H1 (cell line): ENCODE measurements around the gene INPP5A. TPM values are rescaled to one million over a fixed set of nuclear protein-coding genes. Genes with fewer than 3 reads are reported as not detected.

Experiments used
- CTCF ChIA-PET: fragments of 300-600 bp; sonication (Branson Sonifier 250); formaldehyde crosslinking; loops from one replicate; lab custom pipeline; 2021; ENCODE audit not compliant: partially characterized antibody; lab: Charles Lee
- POLR2A ChIA-PET: fragments of 300-600 bp; sonication (Branson Sonifier 250); formaldehyde crosslinking; loops from one replicate; lab custom pipeline; 2021; ENCODE audit warnings: inconsistent platforms; ENCODE audit not compliant: partially characterized antibody; lab: Charles Lee
- DNase-seq, 2 experiments: peaks; one replicate each; pipeline versions ENCODE4 v3.0.0 to v3.0.0-alpha.2; 2010 to 2022; ENCODE audit warnings: low spot score in 2 of 2, low read depth in 1 of 2, mixed read lengths in 1 of 2
- FAIRE-seq: peaks from 2 replicates; lab custom pipeline; 2011; peaks lifted over from hg19 to GRCh38; lab: Jason Lieb, UNC
- H2AFZ ChIP-seq: 2 replicates; pipeline ENCODE4 v1.8.1; 2012; ENCODE audit warnings: low read length, inconsistent platforms
- H2AK5ac ChIP-seq: 2 replicates; pipeline ENCODE4 v1.6.1; 2013; ENCODE audit warnings: low read depth, low read length
- H2BK120ac ChIP-seq: replicated peaks from 2 replicates; pipeline ENCODE3; 2013; ENCODE audit warnings: low read depth, low read length, inconsistent platforms
- H2BK12ac ChIP-seq: 2 replicates; pipeline ENCODE4 v1.6.1; 2013; ENCODE audit warnings: low read depth, low read length
- H2BK15ac ChIP-seq: 2 replicates; pipeline ENCODE4 v1.6.1; 2013; ENCODE audit warnings: low read length
- H2BK20ac ChIP-seq: 2 replicates; pipeline ENCODE4 v1.6.1; 2013; ENCODE audit warnings: low read length
- H2BK5ac ChIP-seq: 2 replicates; pipeline ENCODE4 v1.6.1; 2013; ENCODE audit warnings: low read depth, low read length
- H3K14ac ChIP-seq: 2 replicates; pipeline ENCODE4 v1.6.1; 2013; ENCODE audit warnings: inconsistent platforms; ENCODE audit not compliant: insufficient read length
- H3K18ac ChIP-seq: 2 replicates; pipeline ENCODE4 v1.6.1; 2013; ENCODE audit warnings: low read length; ENCODE audit errors: extremely low read depth
- H3K23ac ChIP-seq: 2 replicates; pipeline ENCODE4 v1.6.1; 2013; ENCODE audit warnings: inconsistent platforms; ENCODE audit not compliant: insufficient read length
- H3K23me2 ChIP-seq: 2 replicates; pipeline ENCODE4 v1.6.1; 2013; ENCODE audit warnings: low read depth, low read length
- H3K27ac ChIP-seq: 2 replicates; pipeline ENCODE4 v1.6.1; 2011; ENCODE audit warnings: low read depth, low read length, inconsistent platforms
- H3K27me3 ChIP-seq, 4 experiments: replicated peaks in 1 of 4; 1 replicate in 1 of 4; 2 replicates in 3 of 4; pipeline versions ENCODE4 v1.6.1 to v1.8.1; 2011 to 2013; ENCODE audit warnings: low read length in 3 of 4, mild to moderate bottlenecking in 3 of 4, inconsistent platforms in 2 of 4, mixed read lengths in 2 of 4, moderate library complexity in 1 of 4; ENCODE audit not compliant: control insufficient read depth in 3 of 4, insufficient read depth in 3 of 4; ENCODE audit errors: extremely low read depth in 1 of 4
- H3K36me3 ChIP-seq, 4 experiments: 2 replicates each; pipeline versions ENCODE4 v1.6.1 to v1.8.1; 2011 to 2013; ENCODE audit warnings: mild to moderate bottlenecking in 4 of 4, low read length in 3 of 4, moderate library complexity in 2 of 4, control low read depth in 1 of 4, inconsistent platforms in 1 of 4; ENCODE audit not compliant: insufficient read depth in 4 of 4, control insufficient read depth in 2 of 4
- H3K4ac ChIP-seq: replicated peaks from 2 replicates; pipeline ENCODE3; 2013; ENCODE audit warnings: low read length, low read depth, mixed read lengths, inconsistent platforms; ENCODE audit not compliant: insufficient read length
- H3K4me1 ChIP-seq, 4 experiments: replicated peaks in 1 of 4; 1 replicate in 1 of 4; 2 replicates in 3 of 4; pipeline versions ENCODE4 v1.6.1 to v1.8.1; 2011 to 2013; ENCODE audit warnings: low read length in 3 of 4, inconsistent platforms in 2 of 4, mixed read lengths in 1 of 4; ENCODE audit not compliant: insufficient read depth in 4 of 4, control insufficient read depth in 3 of 4
- H3K4me2 ChIP-seq, 2 experiments: 2 replicates each; pipeline versions ENCODE4 v1.6.1 to v1.8.1; 2011 to 2013; ENCODE audit warnings: low read depth in 2 of 2, low read length in 2 of 2, control low read depth in 1 of 2, inconsistent platforms in 1 of 2, mild to moderate bottlenecking in 1 of 2; ENCODE audit not compliant: insufficient read depth in 1 of 2
- H3K4me3 ChIP-seq, 4 experiments: fragments of 200-600, 300-600 bp in 1 of 4; sonication (generic), shearing (Covaris generic), sonication (Bioruptor Twin) in 1 of 4; 2 replicates each; pipeline versions ENCODE4 v1.5.1 to v1.8.1; 2011 to 2016; ENCODE audit warnings: low read length in 4 of 4, low read depth in 3 of 4, control low read depth in 2 of 4, inconsistent platforms in 2 of 4, mild to moderate bottlenecking in 2 of 4, mixed read lengths in 1 of 4, moderate library complexity in 1 of 4; ENCODE audit not compliant: insufficient read depth in 2 of 4; ENCODE audit errors: extremely low read depth in 1 of 4
- H3K56ac ChIP-seq: replicated peaks from 2 replicates; pipeline ENCODE3; 2013; ENCODE audit warnings: low read depth, mild to moderate bottlenecking, mixed read lengths, low read length, inconsistent platforms; ENCODE audit not compliant: insufficient read length
- H3K79me1 ChIP-seq: 2 replicates; pipeline ENCODE4 v1.6.1; 2013; ENCODE audit warnings: low read depth, low read length, control low read depth
- H3K79me2 ChIP-seq, 2 experiments: 2 replicates each; pipeline versions ENCODE4 v1.6.1 to v1.8.1; 2012 to 2013; ENCODE audit warnings: low read length in 2 of 2, mild to moderate bottlenecking in 2 of 2, inconsistent platforms in 1 of 2; ENCODE audit not compliant: insufficient read depth in 2 of 2, control insufficient read depth in 1 of 2
- H3K9ac ChIP-seq, 4 experiments: replicated peaks in 1 of 4; 1 replicate in 1 of 4; 2 replicates in 3 of 4; pipeline versions ENCODE4 v1.6.1 to v1.8.1; 2011 to 2013; ENCODE audit warnings: low read depth in 3 of 4, low read length in 3 of 4, control low read depth in 2 of 4, mild to moderate bottlenecking in 2 of 4, moderate library complexity in 2 of 4, inconsistent platforms in 1 of 4; ENCODE audit errors: extremely low read depth in 1 of 4
- H3K9me3 ChIP-seq, 2 experiments: 2 replicates each; pipeline versions ENCODE4 v1.6.1 to v1.8.1; 2012 to 2013; ENCODE audit warnings: mild to moderate bottlenecking in 2 of 2, moderate library complexity in 2 of 2, control low read depth in 1 of 2, inconsistent platforms in 1 of 2, low read depth in 1 of 2, low read length in 1 of 2, mixed read lengths in 1 of 2; ENCODE audit not compliant: insufficient read depth in 2 of 2
- H4K20me1 ChIP-seq, 2 experiments: replicated peaks in 1 of 2; 2 replicates each; pipeline versions ENCODE3 to v1.8.1; 2011 to 2013; ENCODE audit warnings: inconsistent platforms in 2 of 2, low read length in 2 of 2, mild to moderate bottlenecking in 1 of 2; ENCODE audit not compliant: insufficient read depth in 2 of 2, control insufficient read depth in 1 of 2
- H4K5ac ChIP-seq: 2 replicates; pipeline ENCODE4 v1.6.1; 2013; ENCODE audit warnings: low read length, low read depth, mixed read lengths, inconsistent platforms; ENCODE audit not compliant: insufficient read length
- H4K8ac ChIP-seq: 2 replicates; pipeline ENCODE4 v1.8.0; 2013; ENCODE audit warnings: mild to moderate bottlenecking, moderate library complexity, low read length, inconsistent platforms; ENCODE audit not compliant: insufficient read depth; ENCODE audit errors: extremely low read depth
- H4K91ac ChIP-seq: replicated peaks from 2 replicates; pipeline ENCODE3; 2013; ENCODE audit warnings: low read length, mixed read lengths, inconsistent platforms; ENCODE audit not compliant: insufficient read length
- CREB1 ChIP-seq: IDR thresholded peaks from 2 replicates; pipeline ENCODE4 v1.6.1; 2012; ENCODE audit warnings: inconsistent platforms
- CTBP2 ChIP-seq: IDR thresholded peaks from 2 replicates; pipeline ENCODE4 v1.7.0; 2011; ENCODE audit warnings: borderline replicate concordance, mild to moderate bottlenecking, moderate library complexity, mixed read lengths, low read length; ENCODE audit not compliant: insufficient read depth, insufficient read length
- EZH2 ChIP-seq: fragments of 200-600 bp; sonication (generic); IDR thresholded peaks from 2 replicates; pipeline ENCODE4 v1.7.1; 2012; ENCODE audit warnings: low read depth, mild to moderate bottlenecking, moderate library complexity, low read length, inconsistent platforms; ENCODE audit not compliant: severe bottlenecking
- KDM4A ChIP-seq: IDR thresholded peaks from one replicate; pipeline ENCODE4 v1.7.1; 2012; ENCODE audit warnings: low read depth, mild to moderate bottlenecking, moderate library complexity, low read length, inconsistent platforms; ENCODE audit not compliant: severe bottlenecking
- NRF1 ChIP-seq: IDR thresholded peaks from 2 replicates; pipeline ENCODE4 v1.6.1; 2011; ENCODE audit warnings: mild to moderate bottlenecking, low read depth, low read length, improper control_type of control experiment
- PHF8 ChIP-seq: fragments of 200-600 bp; sonication (generic); conservative IDR thresholded peaks from 2 replicates; pipeline ENCODE4 v1.7.1; 2012; ENCODE audit warnings: low read depth, mild to moderate bottlenecking, inconsistent platforms, low read length, moderate library complexity
- POLR2A ChIP-seq, 2 experiments: IDR thresholded peaks; 1 replicate in 1 of 2; 2 replicates in 1 of 2; pipeline ENCODE4 v1.6.1; 2011; ENCODE audit warnings: low read depth in 2 of 2, low read length in 2 of 2, mild to moderate bottlenecking in 2 of 2; ENCODE audit errors: control extremely low read depth in 1 of 2
- POU5F1 ChIP-seq: IDR thresholded peaks from 2 replicates; pipeline ENCODE4 v1.6.1; 2011; ENCODE audit warnings: low read depth, mild to moderate bottlenecking, low read length, moderate library complexity
- RNF2 ChIP-seq: fragments of 200-900, 300-1000 bp; sonication (generic); IDR thresholded peaks from 2 replicates; pipeline ENCODE4 v1.7.1; 2016; ENCODE audit warnings: borderline replicate concordance, low read depth, mild to moderate bottlenecking, antibody characterized with exemption, low read length; ENCODE audit not compliant: poor library complexity, severe bottlenecking; ENCODE audit errors: missing control alignments
- SIX5 ChIP-seq: IDR thresholded peaks from 2 replicates; pipeline ENCODE4 v1.6.1; 2011; ENCODE audit warnings: mild to moderate bottlenecking, low read depth, low read length
- SUZ12 ChIP-seq: fragments of 200-600 bp; sonication (generic); IDR thresholded peaks from 2 replicates; pipeline ENCODE4 v1.6.1; 2012; ENCODE audit warnings: mild to moderate bottlenecking, inconsistent platforms, low read length, moderate library complexity, mixed read lengths
- TAF1 ChIP-seq: IDR thresholded peaks from 2 replicates; pipeline ENCODE4 v1.6.1; 2011; ENCODE audit warnings: mild to moderate bottlenecking, low read depth, low read length
- WGBS, 2 experiments: shearing (Covaris generic) in 1 of 2; methylation state at CpG; one replicate each; pipeline versions ENCODE4 v1.1.6 to v1.1.7; 2013 to 2015; ENCODE audit warnings: low lambda C conversion rate in 2 of 2, mixed read lengths in 2 of 2, inconsistent platforms in 1 of 2, low coverage in 1 of 2, missing lambda C conversion rate in 1 of 2; ENCODE audit not compliant: insufficient replicate concordance in 2 of 2, insufficient coverage in 1 of 2, insufficient read length in 1 of 2; ENCODE audit errors: extremely low coverage in 1 of 2, missing lambda C conversion rate in 1 of 2; 5-methylcytosine and 5-hydroxymethylcytosine counted together
- polyA plus RNA-seq, 7 experiments: library from polyadenylated mRNA; depleted of rRNA in 3 of 7; stranded (reverse) in 5 of 7; unstranded in 2 of 7; fragments of >200 nt in 5 of 7; fragments of 200-250 nt in 2 of 7; gene quantifications; 1 replicate in 5 of 7; 2 replicates in 1 of 7; 4 replicates in 1 of 7; pipeline versions ENCODE4 v1.2.1 to v1.2.3, GENCODE V29; 2011 to 2013; ENCODE audit warnings: missing spikeins in 2 of 7, mixed read lengths in 2 of 7
- total RNA-seq: library from RNA; stranded (reverse); fragmentation: NEBNext Ultra II Directional; extraction: Animal tissue kit (Norgen Biotek cat#: 25700); gene quantifications from 2 replicates; pipeline ENCODE4 v1.2.1, GENCODE V29; 2021
- TF ChIP-seq, protein P1 (sequence below): IDR thresholded peaks from 2 replicates; pipeline ENCODE4 v1.6.1; 2011; ENCODE audit warnings: low read depth, mild to moderate bottlenecking, low read length; ENCODE audit not compliant: insufficient read depth

Gene INPP5A
- total and polyA plus RNA-seq, 2 of the 8 experiments (the other 6 are each of a cell fraction or from before 2014, with no cell fraction given), result 19.7 to 27.5 TPM

DNA sequence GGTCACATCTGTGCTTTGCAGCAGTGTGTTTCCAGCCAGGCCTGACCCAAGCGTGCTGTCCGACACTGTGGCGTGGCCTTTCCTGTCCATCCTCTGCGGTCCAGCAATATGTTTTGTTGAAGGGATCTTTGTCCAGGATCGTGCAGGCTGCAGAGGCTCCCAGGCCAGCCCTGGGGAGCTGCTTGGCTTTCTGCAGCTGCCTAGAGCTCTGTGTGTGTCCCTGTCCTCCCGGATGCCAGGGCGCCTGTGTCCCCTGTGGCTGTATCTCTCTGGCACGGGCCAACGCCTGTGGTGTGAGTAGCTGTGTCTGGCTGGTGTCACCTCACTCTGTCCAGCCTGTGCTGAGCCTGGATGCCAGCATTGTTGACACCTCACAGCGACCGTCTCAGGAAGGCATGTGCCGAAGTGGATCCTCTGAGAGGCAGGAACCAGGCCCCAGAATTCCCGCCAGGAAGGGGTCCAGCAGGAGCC, 94.5 kb downstream of the INPP5A start:
- Histone ChIP-seq H2AFZ (no peak overlapping the region), H3K56ac (no peak overlapping the region), H3K79me1 (peaks cover 3% of the 10 kb centered on the region; the same call in 1 of the 2 replicates), H3K14ac (no peak overlapping the region), H4K20me1 (peaks cover 2 to 5% of the 10 kb centered on the region in 2 experiments), H2AK5ac (no peak overlapping the region), H3K23me2 (no peaks in the 10 kb centered on the region), H3K9me3 (no peaks in the 10 kb centered on the region), H4K91ac (no peak overlapping the region), H4K5ac (no peak overlapping the region), H3K27ac (no peak overlapping the region), H3K27me3 (no peaks in the 10 kb centered on the region), H3K18ac (no peak overlapping the region), H3K36me3 (no peaks in the 10 kb centered on the region), H3K4me2 (no peak overlapping the region), H3K23ac (no peak overlapping the region), H2BK120ac (no peak overlapping the region), H4K8ac (no peak overlapping the region; the same call in 1 of the 2 replicates), H2BK20ac (no peak overlapping the region), H2BK5ac (no peak overlapping the region), H3K79me2 (no peaks in the 10 kb centered on the region), H2BK15ac (no peak overlapping the region), H3K9ac (no peak overlapping the region), H3K4me1 (peaks cover 0 to 2% (median under 1%) of the 10 kb centered on the region in 4 experiments; a peak in 3 of 7 replicates), H3K4ac (no peak overlapping the region), H3K4me3 (no peak overlapping the region), H2BK12ac (no peak overlapping the region)
- DNase-seq, result no peak
- ChIA-PET CTCF (interaction anchor here (0.8 to 5.8 kb wide), 10 partner anchors 11 to 177 kb away, joined by 3 to 88 read pairs (median 4); no protein-coding TSS in a partner anchor), POLR2A (interaction anchor here (0.6 kb wide), 1 partner anchor 132 kb away, joined by 3 read pairs; no protein-coding TSS in a partner anchor)
- FAIRE-seq, result no peak
- 91% methylated on average over 13 of the region's 13 CpGs; no CpG with 5 or more reads in 1 of the 2 experiments for WGBS, 2 experiments
- TF ChIP-seq EZH2 (no peak), RNF2 (no peak), SUZ12 (no peak), TAF1 (no peak), POLR2A (IDR thresholded peaks at IDR 0.05; ENCODE audit: control extremely low read depth in 1 of 2, low read depth in 2 of 2, low read length in 2 of 2) (no peak), PHF8 (no peak), CTBP2 (no peak), SIX5 (no peak), POU5F1 (no peak), CREB1 (no peak), KDM4A (no peak), NRF1 (no peak)
- TF ChIP-seq, protein P1, sequence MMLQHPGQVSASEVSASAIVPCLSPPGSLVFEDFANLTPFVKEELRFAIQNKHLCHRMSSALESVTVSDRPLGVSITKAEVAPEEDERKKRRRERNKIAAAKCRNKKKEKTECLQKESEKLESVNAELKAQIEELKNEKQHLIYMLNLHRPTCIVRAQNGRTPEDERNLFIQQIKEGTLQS, result no peak
